ENCODE measurements around the gene MAPK8. TPM values are rescaled to one million over a fixed set of nuclear protein-coding genes. Genes with fewer than 3 reads are reported as not detected.

Gene MAPK8
- total and polyA plus RNA-seq, 9 of the 15 experiments (the other 6 are each of a cell fraction or from before 2014, with no cell fraction given) = 6.4 to 159 (median 71.0) TPM

- TF ChIP-seq E2F4 (CRISPR knock-in tag; IDR thresholded peaks at IDR 0.05; ENCODE audit: low read depth) (no peak), ZNF316 (IDR thresholded peaks at IDR 0.05) (peak; percentile 78), MAFF (IDR thresholded peaks at IDR 0.05; ENCODE audit: low read length) (0 out of 2 replicates have a peak, but pooled peaks have one; percentile 18), GMEB1 (CRISPR knock-in tag; IDR thresholded peaks at IDR 0.05) (no peak), ZBTB12 (CRISPR knock-in tag; IDR thresholded peaks at IDR 0.05) (0 out of 2 replicates have a peak, but pooled peaks have one; percentile 5), ATF1 (CRISPR knock-in tag; IDR thresholded peaks at IDR 0.05) (no peak), ATF1 (tag; IDR thresholded peaks at IDR 0.05) (0 out of 2 replicates have a peak, but pooled peaks have one; percentile 6), C11orf30 (IDR thresholded peaks at IDR 0.05; ENCODE audit: low read depth) (peak; percentile 69), ARID3B (CRISPR knock-in tag; IDR thresholded peaks at IDR 0.05; ENCODE audit: borderline replicate concordance) (no peak)
Observed at GRCh38 chr10:48467669-48468068, 161.2 kb downstream of the MAPK8 start (continued).

Data from K562 (cell line).